Heart left ventricle (tissue), 13 donors: ENCODE results near the gene ABCD4.

Experiments used
- CTCF ChIP-seq, 12 donors: fragments of 200-600 bp; sonication (generic) in 4 of 12; IDR thresholded peaks; one replicate each; pipeline versions ENCODE4 v1.5.0 to v1.8.0; 2018 to 2022; ENCODE audit warnings: antibody characterized with exemption in 12 of 12, mild to moderate bottlenecking in 5 of 12
- POLR2A ChIP-seq, 2 donors: fragments of 450-650 bp; IDR thresholded peaks; one replicate each; pipeline ENCODE4 v1.6.1; 2017; ENCODE audit warnings: antibody characterized with exemption in 2 of 2, mild to moderate bottlenecking in 2 of 2, moderate library complexity in 2 of 2
- donor health status: ischemic (EF 13 %, LVEDD 7.1; RV severe dilation, severe dysfunction).
- donor health status: DM: no; HTN: yes; CAD: no.
- donor health status: DM: no; HTN: no; CAD: no.
- donor health status: ischemic (EF 25% LVEDD 6.9; RV normal size, moderate dysfunction).
- donor health status: ischemic (EF 25% LVEDD 5.7; RV mildly dilated, moderate dysfunction).
- donor health status: ischemic (EF 35%, LVEDD 5.7; RV mildly dilated, moderate dysfunction).
- donor health status: nonischemic (EF 11% LVEDD 7.7; RV severe dilation, severe dysfunction).
- donor health status: DM: yes; HTN: yes; CAD: no.
- donor health status: PGD.
- donor health status: ischemic (EF 29% LVEDD 5.4; RV normal size, mild dysfunction).
- donor health status: nonischemic (EF 23%, LVEDD 6.1; RV moderate dilation, normal function).

GRCh38 chr14:74275241-74275841 is 27.4 kb downstream of the ABCD4 start:
- no peak for TF ChIP-seq CTCF (IDR thresholded peaks at IDR 0.05)
- TF ChIP-seq POLR2A (IDR thresholded peaks at IDR 0.05), result no peak
